ENCODE data around the gene SH3RF3.

DNA sequence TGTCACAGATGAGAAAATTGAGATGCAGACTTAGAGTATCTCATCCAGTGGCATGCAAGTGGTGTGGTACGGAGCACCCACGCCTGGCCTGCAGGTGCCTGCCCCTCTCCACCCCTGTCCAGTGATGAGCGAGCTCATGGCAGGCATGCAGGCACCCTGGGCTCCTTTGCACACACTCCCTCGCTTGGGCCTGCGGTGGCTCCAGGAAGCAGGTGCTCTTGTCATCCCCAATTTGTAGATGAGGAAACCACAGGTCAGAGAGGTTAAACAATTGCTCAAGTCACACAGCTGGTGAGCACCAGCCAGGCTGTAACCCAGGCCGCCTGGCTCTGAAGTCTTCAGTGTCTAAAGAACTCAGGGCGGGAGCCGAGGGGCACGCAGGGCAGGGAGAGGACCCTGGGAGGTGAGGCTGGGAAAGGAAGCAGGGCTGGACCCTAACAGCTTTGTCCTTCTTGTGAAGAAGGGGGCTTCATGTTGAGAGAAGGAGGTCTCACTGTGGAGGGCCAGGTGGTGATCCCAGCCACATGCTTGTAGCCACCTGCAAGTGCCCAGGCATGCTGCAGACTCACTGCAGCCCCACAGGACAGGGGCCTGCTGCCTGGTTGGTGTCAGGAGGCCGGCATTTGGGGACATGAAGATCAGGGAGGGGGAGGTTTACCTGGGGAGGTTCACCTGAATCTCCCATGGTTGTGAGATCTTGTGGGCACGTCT lies 166.2 kb downstream of the SH3RF3 start:
- TF ChIP-seq HMG20A (CRISPR knock-in tag; conservative IDR thresholded peaks at IDR 0.05): no peak
- TF ChIP-seq POLR2A (conservative IDR thresholded peaks at IDR 0.05): no peak
- no peak for TF ChIP-seq ILK (tag; IDR thresholded peaks at IDR 0.05; ENCODE audit: borderline replicate concordance, low read depth)
- TF ChIP-seq, protein P1, sequence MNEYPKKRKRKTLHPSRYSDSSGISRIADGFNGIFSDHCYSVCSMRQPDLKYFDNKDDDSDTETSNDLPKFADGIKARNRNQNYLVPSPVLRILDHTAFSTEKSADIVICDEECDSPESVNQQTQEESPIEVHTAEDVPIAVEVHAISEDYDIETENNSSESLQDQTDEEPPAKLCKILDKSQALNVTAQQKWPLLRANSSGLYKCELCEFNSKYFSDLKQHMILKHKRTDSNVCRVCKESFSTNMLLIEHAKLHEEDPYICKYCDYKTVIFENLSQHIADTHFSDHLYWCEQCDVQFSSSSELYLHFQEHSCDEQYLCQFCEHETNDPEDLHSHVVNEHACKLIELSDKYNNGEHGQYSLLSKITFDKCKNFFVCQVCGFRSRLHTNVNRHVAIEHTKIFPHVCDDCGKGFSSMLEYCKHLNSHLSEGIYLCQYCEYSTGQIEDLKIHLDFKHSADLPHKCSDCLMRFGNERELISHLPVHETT (CRISPR knock-in tag; conservative IDR thresholded peaks at IDR 0.05 in 1 of 2, IDR thresholded peaks at IDR 0.05 in 1 of 2): no peak
- TF ChIP-seq, protein P2, sequence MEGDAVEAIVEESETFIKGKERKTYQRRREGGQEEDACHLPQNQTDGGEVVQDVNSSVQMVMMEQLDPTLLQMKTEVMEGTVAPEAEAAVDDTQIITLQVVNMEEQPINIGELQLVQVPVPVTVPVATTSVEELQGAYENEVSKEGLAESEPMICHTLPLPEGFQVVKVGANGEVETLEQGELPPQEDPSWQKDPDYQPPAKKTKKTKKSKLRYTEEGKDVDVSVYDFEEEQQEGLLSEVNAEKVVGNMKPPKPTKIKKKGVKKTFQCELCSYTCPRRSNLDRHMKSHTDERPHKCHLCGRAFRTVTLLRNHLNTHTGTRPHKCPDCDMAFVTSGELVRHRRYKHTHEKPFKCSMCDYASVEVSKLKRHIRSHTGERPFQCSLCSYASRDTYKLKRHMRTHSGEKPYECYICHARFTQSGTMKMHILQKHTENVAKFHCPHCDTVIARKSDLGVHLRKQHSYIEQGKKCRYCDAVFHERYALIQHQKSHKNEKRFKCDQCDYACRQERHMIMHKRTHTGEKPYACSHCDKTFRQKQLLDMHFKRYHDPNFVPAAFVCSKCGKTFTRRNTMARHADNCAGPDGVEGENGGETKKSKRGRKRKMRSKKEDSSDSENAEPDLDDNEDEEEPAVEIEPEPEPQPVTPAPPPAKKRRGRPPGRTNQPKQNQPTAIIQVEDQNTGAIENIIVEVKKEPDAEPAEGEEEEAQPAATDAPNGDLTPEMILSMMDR (IDR thresholded peaks at IDR 0.05 in 2 of 3, conservative IDR thresholded peaks at IDR 0.05 in 1 of 3; ENCODE audit: insufficient read depth in 2 of 3, low read depth in 1 of 3, low read length in 3 of 3): no peak
- TF ChIP-seq ZNF282 (CRISPR knock-in tag; IDR thresholded peaks at IDR 0.05): no peak
- no peak for TF ChIP-seq CBX5 (IDR thresholded peaks at IDR 0.05; ENCODE audit: borderline replicate concordance, low read depth)
- TF ChIP-seq, protein P3, sequence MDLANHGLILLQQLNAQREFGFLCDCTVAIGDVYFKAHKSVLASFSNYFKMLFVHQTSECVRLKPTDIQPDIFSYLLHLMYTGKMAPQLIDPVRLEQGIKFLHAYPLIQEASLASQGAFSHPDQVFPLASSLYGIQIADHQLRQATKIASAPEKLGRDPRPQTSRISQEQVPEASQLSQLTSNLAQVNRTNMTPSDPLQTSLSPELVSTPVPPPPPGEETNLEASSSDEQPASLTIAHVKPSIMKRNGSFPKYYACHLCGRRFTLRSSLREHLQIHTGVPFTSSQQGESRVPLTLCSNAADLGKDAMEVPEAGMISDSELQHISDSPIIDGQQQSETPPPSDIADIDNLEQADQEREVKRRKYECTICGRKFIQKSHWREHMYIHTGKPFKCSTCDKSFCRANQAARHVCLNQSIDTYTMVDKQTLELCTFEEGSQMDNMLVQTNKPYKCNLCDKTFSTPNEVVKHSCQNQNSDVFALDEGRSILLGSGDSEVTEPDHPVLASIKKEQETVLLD (IDR thresholded peaks at IDR 0.05): no peak
- TF ChIP-seq, protein P4, sequence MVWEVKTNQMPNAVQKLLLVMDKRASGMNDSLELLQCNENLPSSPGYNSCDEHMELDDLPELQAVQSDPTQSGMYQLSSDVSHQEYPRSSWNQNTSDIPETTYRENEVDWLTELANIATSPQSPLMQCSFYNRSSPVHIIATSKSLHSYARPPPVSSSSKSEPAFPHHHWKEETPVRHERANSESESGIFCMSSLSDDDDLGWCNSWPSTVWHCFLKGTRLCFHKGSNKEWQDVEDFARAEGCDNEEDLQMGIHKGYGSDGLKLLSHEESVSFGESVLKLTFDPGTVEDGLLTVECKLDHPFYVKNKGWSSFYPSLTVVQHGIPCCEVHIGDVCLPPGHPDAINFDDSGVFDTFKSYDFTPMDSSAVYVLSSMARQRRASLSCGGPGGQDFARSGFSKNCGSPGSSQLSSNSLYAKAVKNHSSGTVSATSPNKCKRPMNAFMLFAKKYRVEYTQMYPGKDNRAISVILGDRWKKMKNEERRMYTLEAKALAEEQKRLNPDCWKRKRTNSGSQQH (CRISPR knock-in tag; IDR thresholded peaks at IDR 0.05): no peak
- no peak for TF ChIP-seq RHOXF2B (CRISPR knock-in tag; conservative IDR thresholded peaks at IDR 0.05)
- no peak for TF ChIP-seq STAT5B (CRISPR knock-in tag; IDR thresholded peaks at IDR 0.05)
